HEK293 (cell line): Measurements from ENCODE around the gene COL6A2.

Experiments used
- CTCF ChIA-PET: fragments of 350-600 bp; formaldehyde crosslinking; extraction: SDS; loops from one replicate; lab custom pipeline; 2021; ENCODE audit warnings: antibody characterized with exemption; lab: Yijun Ruan, JAX
- POLR2A ChIA-PET: fragments of 300-600 bp; formaldehyde crosslinking; extraction: SDS; loops from one replicate; lab custom pipeline; 2020; ENCODE audit warnings: antibody characterized with exemption, inconsistent platforms; lab: Yijun Ruan, JAX
- H3K27ac ChIP-seq: fragments of 200-500 bp; sonication (Bioruptor generic); 2 replicates; pipeline ENCODE4 v1.5.1; 2014; ENCODE audit warnings: low read depth, low read length, control low read depth, inconsistent platforms; ENCODE audit errors: extremely low read depth
- H3K36me3 ChIP-seq, 2 experiments: fragments of 200-500 bp in 1 of 2; sonication (Bioruptor generic) in 1 of 2; 1 replicate in 1 of 2; 2 replicates in 1 of 2; pipeline ENCODE4 v1.5.1; 2014 to 2017; ENCODE audit warnings: inconsistent platforms in 2 of 2, low read length in 2 of 2; ENCODE audit not compliant: control insufficient read depth in 2 of 2, insufficient read depth in 1 of 2
- H3K4me1 ChIP-seq: fragments of 200-500 bp; sonication (Bioruptor generic); 2 replicates; pipeline ENCODE4 v1.5.1; 2014; ENCODE audit warnings: mild to moderate bottlenecking, low read length, inconsistent platforms; ENCODE audit not compliant: control insufficient read depth, insufficient read depth
- H3K4me3 ChIP-seq: 2 replicates; pipeline ENCODE4 v1.5.1; 2011; ENCODE audit warnings: low read depth, mild to moderate bottlenecking, control low read depth, low read length, moderate library complexity
- H3K9me3 ChIP-seq: fragments of 200-500 bp; sonication (Bioruptor generic); 2 replicates; pipeline ENCODE4 v1.5.1; 2014; ENCODE audit warnings: low read depth, low read length, inconsistent platforms; ENCODE audit not compliant: control insufficient read depth, insufficient read depth
- PRDM2 ChIP-seq: fragments of 450-650 bp; formaldehyde crosslinking; IDR thresholded peaks from 2 replicates; pipeline ENCODE4 v1.5.1; 2016; ENCODE audit warnings: missing biosample characterization, missing genetic modification characterization, borderline replicate concordance
- RBAK ChIP-seq: fragments of 450-650 bp; formaldehyde crosslinking; IDR thresholded peaks from 2 replicates; pipeline ENCODE4 v1.5.1; 2016; ENCODE audit warnings: missing biosample characterization, missing genetic modification characterization
- ZBTB17 ChIP-seq: fragments of 450-650 bp; formaldehyde crosslinking; IDR thresholded peaks from 2 replicates; pipeline ENCODE4 v1.5.1; 2016; ENCODE audit warnings: missing biosample characterization, missing genetic modification characterization
- ZNF274 ChIP-seq, 2 experiments: fragments of 200-500 bp in 1 of 2; fragments of 450-650 bp in 1 of 2; sonication (Bioruptor generic) in 1 of 2; formaldehyde crosslinking in 1 of 2; IDR thresholded peaks; 2 replicates each; pipeline versions ENCODE4 v1.5.1 to v1.6.1; 2014 to 2016; ENCODE audit warnings: borderline replicate concordance in 1 of 2, inconsistent platforms in 1 of 2, low read length in 1 of 2, missing biosample characterization in 1 of 2, missing genetic modification characterization in 1 of 2
- ZNF398 ChIP-seq: fragments of 450-650 bp; formaldehyde crosslinking; IDR thresholded peaks from 2 replicates; pipeline ENCODE4 v1.5.1; 2017; ENCODE audit warnings: missing biosample characterization, missing genetic modification characterization
- ZNF488 ChIP-seq: fragments of 450-650 bp; formaldehyde crosslinking; IDR thresholded peaks from 2 replicates; pipeline ENCODE4 v1.5.1; 2016; ENCODE audit warnings: missing biosample characterization, missing genetic modification characterization
- ZNF530 ChIP-seq: fragments of 450-650 bp; formaldehyde crosslinking; IDR thresholded peaks from 2 replicates; pipeline ENCODE4 v1.5.1; 2016; ENCODE audit warnings: low read depth, missing biosample characterization, missing genetic modification characterization
- ZNF600 ChIP-seq: fragments of 450-650 bp; formaldehyde crosslinking; IDR thresholded peaks from 2 replicates; pipeline ENCODE4 v1.5.1; 2016; ENCODE audit warnings: missing biosample characterization, missing genetic modification characterization
- ZNF645 ChIP-seq: fragments of 450-650 bp; formaldehyde crosslinking; IDR thresholded peaks from 2 replicates; pipeline ENCODE4; 2016; ENCODE audit warnings: missing biosample characterization, missing genetic modification characterization
- ZNF704 ChIP-seq: fragments of 450-650 bp; formaldehyde crosslinking; IDR thresholded peaks from 2 replicates; pipeline ENCODE4 v1.5.1; 2016; ENCODE audit warnings: missing biosample characterization, missing genetic modification characterization
- ZNF830 ChIP-seq: fragments of 450-650 bp; IDR thresholded peaks from 2 replicates; pipeline ENCODE4 v1.5.0; 2018; ENCODE audit warnings: missing biosample characterization, missing genetic modification characterization, low read depth, mild to moderate bottlenecking, moderate library complexity
- ZSCAN30 ChIP-seq: fragments of 450-650 bp; IDR thresholded peaks from 2 replicates; pipeline ENCODE4 v1.5.1; 2018; ENCODE audit warnings: missing biosample characterization, mild to moderate bottlenecking, missing genetic modification characterization, moderate library complexity

The COL6A2 gene

GRCh38 chr21:46128106-46128932, 30.4 kb downstream of the COL6A2 start:
- ChIA-PET POLR2A (no interaction called here), CTCF (interaction anchor here (0.6 to 3.4 kb wide), 2 partner anchors 15 to 100 kb away, joined by 4 to 14 read pairs; no protein-coding TSS in a partner anchor)
- Histone ChIP-seq H3K36me3 (peaks cover 0 to 37% of the 10 kb centered on the region in 2 experiments; a peak in 1 of 3 replicates), H3K4me3 (no peak overlapping the region), H3K9me3 (no peaks in the 10 kb centered on the region), H3K27ac (no peak overlapping the region), H3K4me1 (no peaks in the 10 kb centered on the region)
- TF ChIP-seq ZNF398 = no peak
- TF ChIP-seq ZNF530 (tag by site-specific recombination) = no peak
- TF ChIP-seq ZNF274 (IDR thresholded peaks at IDR 0.05; ENCODE audit: low read length) = no peak
- TF ChIP-seq ZNF274 (tag by site-specific recombination; IDR thresholded peaks at IDR 0.05; ENCODE audit: borderline replicate concordance) = no peak
- TF ChIP-seq ZSCAN30 (tag by site-specific recombination) = no peak
- TF ChIP-seq ZNF830 (tag by site-specific recombination) = no peak
- peak; percentile 29; the same call in 1 of the 2 replicates for TF ChIP-seq ZNF600 (tag by site-specific recombination)
- no peak for TF ChIP-seq RBAK
- no peak for TF ChIP-seq ZNF704 (tag by site-specific recombination)
- TF ChIP-seq ZNF488 = no peak
- TF ChIP-seq ZBTB17 (tag by site-specific recombination) = 0 out of 2 replicates have a peak, but pooled peaks have one; percentile 39
- TF ChIP-seq PRDM2 (tag by site-specific recombination) = no peak
- TF ChIP-seq ZNF645 (tag by site-specific recombination) = no peak
